ENCODE measurements around the gene NUP85.
A peak's percentile ranks its signal among the peaks of the same experiment; 100 is the strongest.
"Not testable (repeated sequence)": the region's sequence is repeated elsewhere in the genome, so short reads cannot be mapped to it uniquely, and the experiment has no call there.

NUP85 gene

GRCh38 chr17:75242461-75243042, 37.1 kb downstream of the NUP85 start:
- peak; percentile 22 to 40 for DNase-seq

DNA sequence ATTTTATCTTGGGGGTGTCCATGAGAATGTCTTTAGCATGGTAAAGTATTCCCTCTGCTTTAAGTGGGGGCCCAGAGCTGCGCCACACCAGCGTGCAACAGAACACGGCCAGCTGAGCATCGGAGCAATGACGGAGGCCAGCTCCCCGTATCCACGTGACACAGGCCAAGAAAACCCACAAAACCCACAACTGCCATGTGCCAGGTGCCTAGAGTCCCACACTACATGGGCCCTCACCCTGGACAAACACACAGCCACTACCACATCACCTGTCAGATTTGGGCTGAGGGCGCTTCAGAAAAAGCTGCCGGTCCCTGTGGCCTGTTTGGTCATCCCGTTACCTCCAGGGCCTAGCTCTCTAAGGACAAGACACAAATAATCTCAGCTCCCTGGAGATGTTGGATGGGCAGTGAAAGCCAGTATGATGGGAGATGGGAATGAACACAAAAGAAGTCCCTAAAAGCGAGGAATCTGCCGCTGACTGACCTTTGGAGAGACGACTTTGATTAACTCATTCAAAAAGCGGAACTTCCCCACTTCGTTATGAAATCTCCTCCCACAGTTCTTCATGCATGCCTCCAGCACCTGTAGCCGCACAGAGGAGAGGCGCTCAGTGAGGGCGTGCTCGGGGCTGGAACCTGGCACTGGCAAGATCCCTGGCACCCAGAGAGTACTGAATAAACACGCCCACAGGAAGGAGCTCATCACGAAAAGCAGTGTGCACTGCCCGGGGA, 38.8 kb downstream of the NUP85 start:
- DNase-seq, result no peak

GRCh38 chr17:75245011-75245410, 39.5 kb downstream of the NUP85 start:
- DNase-seq, result no peak

DNA sequence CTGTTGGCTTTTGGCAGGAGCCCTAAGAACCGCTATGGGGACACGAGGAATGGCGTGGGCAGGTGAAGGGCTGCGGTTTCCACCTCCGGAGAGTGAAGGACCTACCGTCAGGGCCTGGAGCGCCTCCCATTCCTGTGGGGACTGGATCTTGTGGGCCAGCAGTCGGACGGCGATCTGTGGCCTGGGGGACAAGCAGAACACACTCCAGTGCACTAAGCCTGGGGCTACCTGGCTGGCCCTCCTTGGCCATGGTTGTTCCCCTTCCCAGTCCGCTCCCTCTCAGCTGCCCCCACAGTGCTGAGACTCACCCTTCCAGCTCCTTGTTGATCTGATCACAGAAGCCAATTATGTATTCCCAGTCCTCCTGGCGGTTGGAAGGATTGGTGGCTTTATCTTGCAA, 40.9 kb downstream of the NUP85 start:
- DNase-seq, result no peak

GRCh38 chr17:75249564-75249963, 44.1 kb downstream of the NUP85 start:
- peak in 1 of 2 donors; percentile 18 for DNase-seq

- peak; percentile 88 to 91 for DNase-seq
These were observed 44.6 kb downstream of the NUP85 start for GRCh38 chr17:75250009-75250471.

GRCh38 chr17:75252039-75252816, 46.7 kb downstream of the NUP85 start:
- DNase-seq, result no peak

DNA sequence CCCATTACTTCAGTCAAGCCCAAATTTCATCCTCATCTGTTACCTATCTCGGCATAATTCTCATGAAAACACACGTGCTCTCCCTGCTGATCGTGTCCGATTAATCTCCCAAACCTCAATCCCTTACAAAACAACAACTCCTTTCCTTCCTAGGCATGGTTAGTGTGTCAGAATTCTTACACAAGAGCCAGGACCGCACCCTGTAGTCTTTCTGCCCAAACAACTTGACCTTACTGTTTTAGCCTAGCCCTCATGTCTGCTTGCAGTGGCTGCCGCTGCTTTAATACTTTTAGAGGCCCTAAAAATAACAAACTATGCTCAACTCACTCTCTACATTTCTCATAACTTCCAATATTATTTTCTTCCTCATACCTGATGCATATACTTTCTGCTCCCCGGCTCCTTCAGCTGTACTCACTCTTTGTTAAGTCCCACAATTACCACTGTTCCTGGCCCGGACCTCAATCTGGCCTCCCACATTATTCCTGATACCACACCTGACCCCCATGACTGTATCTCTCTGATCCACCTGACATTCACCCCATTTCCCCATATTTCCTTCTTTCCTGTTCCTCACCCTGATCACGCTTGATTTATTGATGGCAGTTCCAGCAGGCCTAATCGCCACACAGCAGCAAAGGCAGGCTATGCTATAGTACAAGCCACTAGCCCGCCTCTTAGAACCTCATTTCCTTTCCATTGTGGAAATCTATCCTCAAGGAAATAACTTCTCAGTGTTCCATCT, 50.6 kb downstream of the NUP85 start:
- not testable (repeated sequence) for DNase-seq

- DNase-seq, result not testable (repeated sequence)
These were observed 51.7 kb downstream of the NUP85 start for GRCh38 chr17:75257228-75257627.

DNA sequence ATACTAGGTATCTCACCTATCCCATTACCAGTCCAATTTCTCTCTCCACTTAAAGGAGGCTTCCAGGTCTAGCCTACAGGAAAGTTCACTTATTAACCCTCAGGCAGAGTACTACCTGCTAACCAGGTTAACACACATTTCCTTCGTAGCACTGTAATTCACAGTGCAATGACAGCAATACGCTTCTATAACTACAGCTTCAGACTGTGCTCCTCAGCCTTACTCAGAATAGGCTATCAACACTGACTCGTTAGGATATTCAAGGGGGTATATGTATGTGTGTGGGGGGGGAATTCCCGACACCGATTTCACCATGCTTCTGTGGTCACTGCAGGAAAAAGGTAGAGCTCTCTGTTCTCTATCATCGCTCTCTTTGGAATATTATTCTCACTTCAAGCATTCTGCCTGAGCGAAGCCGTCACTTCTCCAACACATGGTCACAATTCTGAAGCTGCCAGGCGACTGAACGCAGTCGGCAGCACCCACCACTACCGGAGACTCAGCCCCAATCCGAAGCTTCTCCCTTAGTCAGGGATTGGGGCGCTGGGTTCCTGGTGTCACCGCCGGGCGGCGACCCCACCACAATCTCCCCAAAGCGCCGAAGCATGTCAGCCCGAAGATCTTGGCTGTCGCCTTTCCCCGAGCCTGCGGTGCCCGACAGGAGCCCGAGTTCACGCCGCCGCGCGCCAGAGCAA, 55.3 kb downstream of the NUP85 start:
- peak; percentile 55 to 62 for DNase-seq

DNA sequence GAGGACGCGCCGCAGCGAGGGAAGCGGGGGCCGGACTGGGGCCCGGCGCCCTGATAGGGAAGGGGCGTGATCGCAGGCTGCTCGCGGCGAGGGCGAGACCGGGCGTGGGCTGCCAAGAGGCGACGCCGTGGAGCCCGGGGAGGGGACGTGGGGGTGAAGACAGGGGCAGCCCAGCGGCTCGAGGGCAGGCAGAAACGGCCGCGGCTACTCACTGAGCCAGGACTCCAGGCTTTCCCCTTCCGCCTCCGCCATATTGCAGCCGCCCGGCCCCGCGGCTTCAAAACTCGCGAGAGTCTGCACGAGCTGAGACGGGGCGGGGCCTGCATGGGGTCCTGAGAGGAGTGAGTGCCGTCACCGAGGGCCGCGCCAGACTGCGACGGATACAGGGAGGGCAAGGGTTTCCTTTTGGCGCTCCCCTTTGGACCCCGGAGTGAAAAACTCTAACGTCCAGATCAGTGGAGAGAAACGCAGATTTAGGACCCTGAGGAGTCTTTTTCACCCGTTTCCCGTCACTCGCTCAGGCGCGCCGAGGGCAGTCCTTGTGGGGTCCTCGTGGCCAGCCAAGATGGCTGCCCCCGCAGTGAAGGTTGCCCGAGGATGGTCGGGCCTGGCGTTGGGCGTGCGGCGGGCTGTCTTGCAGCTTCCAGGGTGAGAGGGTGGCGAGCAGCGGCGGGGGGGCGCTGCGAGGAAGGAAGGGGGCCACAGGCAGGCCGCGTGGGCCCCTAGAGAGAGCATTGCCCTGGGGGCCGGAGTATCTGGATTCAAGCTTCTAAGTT, 56.0 kb downstream of the NUP85 start, which contains the start of the genes GGA3 and MRPS7:
Gene GGA3 (minus strand): TSS at position 271 of the 776 bp plus-strand sequence. CDS start 19 bp downstream, at position 252.
Gene MRPS7 (plus strand): TSS at position 544 of the 776 bp plus-strand sequence. CDS start 22 bp downstream, at position 566.
- peak; percentile 97 for DNase-seq

GRCh38 chr17:75262112-75262606, 56.7 kb downstream of the NUP85 start:
- peak in 1 of 2 donors; percentile 14 for DNase-seq

GRCh38 chr17:75263055-75263454, 57.6 kb downstream of the NUP85 start:
- no peak for DNase-seq

DNA sequence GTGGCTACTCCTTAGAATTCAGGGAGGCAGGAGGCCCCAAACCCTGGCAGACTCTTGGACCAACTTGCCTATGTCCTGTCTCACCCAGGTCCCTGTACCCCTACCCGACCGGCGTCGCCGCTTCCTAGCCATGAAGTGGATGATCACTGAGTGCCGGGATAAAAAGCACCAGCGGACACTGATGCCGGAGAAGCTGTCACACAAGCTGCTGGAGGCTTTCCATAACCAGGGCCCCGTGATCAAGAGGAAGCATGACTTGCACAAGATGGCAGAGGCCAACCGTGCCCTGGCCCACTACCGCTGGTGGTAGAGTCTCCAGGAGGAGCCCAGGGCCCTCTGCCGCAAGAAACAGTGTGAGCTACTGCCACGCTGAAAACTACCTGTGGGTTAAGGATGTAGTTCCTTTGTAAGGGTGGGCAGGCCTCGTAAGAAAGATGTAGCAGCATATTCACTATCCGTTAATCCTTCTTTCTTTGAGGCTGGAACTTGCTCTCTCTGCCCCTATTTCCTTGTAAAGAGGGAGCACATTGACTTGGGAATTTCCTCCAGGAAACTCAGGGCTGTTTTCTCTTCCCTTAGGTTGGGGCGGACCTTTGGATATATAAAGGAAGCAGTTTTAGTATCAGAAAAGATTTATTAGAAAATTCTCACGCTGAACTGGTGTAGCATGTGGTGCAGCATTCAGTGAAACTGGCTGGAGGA, 60.3 kb downstream of the NUP85 start:
- no peak for DNase-seq

DNA sequence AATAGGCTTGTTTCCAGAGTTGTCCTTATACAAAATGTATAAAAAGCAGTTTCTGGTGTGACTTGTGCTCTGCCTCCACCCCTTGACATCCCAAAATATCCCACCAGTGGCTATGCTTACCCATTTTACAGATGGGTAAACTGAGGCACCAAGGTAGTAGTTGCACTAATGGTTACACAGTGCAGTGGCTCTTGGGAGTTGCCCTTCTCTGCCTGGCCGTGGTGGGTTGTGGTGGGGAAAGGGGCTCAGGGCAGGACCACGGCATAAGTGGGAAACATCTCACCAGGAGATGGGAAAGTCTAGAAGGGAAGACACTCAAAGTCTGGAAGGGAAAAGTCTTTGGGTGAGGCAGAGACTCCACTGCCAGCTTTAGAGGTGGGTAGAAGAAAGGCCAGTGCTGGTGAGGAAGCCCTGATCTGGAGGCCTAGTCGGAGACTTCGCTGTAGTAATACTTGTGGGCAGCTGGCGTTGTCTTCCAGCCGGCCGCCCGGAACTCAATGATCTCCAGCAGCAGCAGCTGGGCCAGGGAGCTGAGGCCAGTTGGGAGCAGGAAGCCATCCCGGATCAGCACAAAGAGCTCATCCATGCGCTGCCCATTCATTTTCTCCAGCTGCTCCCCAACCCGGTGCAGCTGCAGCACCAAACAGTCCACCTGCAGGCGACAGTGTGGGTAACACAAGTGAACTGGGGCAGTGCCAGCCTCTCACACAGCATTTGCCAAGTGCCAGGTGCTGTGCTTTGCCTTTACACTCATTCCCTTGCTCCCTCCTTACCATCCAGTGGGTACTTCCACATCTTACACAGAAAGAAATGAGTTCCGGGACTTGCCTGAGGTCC, 61.1 kb downstream of the NUP85 start:
- DNase-seq, result no peak

GRCh38 chr17:75267153-75267410, 61.6 kb downstream of the NUP85 start:
- no peak for DNase-seq

GRCh38 chr17:75267411-75268232, 62.1 kb downstream of the NUP85 start:
- DNase-seq, result no peak

- DNase-seq, result no peak
These were observed 64.4 kb downstream of the NUP85 start for GRCh38 chr17:75269844-75270217.
